Cerebellar cortex (tissue), 1 donor: Measurements from ENCODE around the gene LRRC4C.
"Not testable (repeated sequence)": the region's sequence is repeated elsewhere in the genome, so short reads cannot be mapped to it uniquely, and the experiment has no call there.

Experiments used
- DNase-seq: peaks from one replicate; pipeline ENCODE4 v3.0.0-alpha.2; 2015; ENCODE audit warnings: low spot score

LRRC4C gene

DNA sequence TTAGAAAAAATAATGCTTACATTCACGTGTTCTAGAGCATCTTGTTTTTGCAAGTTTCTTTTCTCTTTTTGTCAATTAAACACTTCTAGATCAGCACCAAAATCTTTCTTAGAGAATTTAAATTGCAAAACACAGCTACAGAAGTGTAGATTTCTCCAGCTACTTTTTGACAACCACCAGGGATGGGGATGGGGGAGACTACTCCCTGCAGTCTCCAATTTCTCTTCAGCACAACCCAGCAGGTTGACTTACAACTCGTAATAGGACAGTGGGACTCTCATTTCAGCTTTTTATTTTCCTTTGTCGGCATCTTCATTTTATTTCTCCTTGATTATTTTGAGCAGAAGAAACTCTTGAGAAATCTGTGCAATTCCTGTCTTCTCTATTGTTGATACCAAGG, 441.2 kb downstream of the LRRC4C start:
- no peak for DNase-seq

DNA sequence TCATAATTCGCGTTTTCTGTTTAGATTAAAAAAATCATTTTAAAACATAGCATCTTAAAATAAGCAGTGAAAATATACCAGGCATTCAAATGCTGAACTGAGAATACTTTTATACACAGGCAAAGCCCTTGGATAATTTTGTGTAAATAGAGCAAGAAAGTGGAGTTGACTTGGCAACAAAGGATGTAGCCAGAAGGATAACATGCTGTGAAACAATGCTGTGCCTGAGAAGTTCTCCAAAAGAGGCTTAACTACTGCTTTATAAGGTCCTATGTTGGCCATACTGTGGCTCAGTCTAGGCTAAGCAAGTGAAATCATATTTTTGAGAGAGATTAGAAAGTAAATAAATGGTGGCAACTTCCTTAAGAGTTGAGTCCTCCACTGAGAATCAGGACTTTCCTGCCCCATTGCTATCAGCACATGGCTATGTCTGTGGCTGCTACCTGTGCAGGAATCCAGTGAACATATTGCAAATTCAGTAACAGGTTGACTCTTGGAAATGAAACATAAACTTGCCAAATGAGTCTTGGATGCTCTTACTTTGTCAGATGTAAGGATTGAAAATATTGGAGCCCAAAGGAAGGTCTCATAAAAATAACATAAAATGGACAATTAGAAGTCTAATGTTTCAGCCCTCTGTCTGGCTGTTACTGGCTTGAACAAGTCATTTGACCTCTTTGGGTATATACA, 448.9 kb downstream of the LRRC4C start:
- peak; percentile 87 for DNase-seq

GRCh38 chr11:41005986-41006385, 453.5 kb downstream of the LRRC4C start:
- DNase-seq: no peak

GRCh38 chr11:41003339-41004282, 455.8 kb downstream of the LRRC4C start:
- no peak for DNase-seq

GRCh38 chr11:40998920-40999319, 460.5 kb downstream of the LRRC4C start:
- DNase-seq: no peak

- DNase-seq: no peak
Measured at GRCh38 chr11:40987776-40988435, 471.5 kb downstream of the LRRC4C start.

- DNase-seq: no peak
Measured at GRCh38 chr11:40986320-40986719, 473.1 kb downstream of the LRRC4C start.

DNA sequence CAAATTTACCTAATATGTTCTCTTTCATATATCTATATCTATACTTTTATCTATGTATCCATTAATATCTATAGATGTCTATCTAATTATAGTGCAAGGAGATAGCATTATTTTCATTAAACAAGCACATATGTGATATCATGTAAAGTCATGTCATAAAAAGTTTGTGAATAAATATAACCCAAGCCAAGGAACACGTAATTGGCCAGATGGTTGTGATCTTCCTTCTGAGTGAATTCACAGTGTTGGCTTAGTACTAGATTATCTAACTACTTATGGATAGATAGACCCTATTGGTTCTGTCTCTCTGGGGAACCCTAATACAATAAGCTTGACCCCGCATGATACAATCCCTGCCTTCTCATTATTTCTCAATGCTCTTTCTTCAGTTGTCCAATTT, 484.4 kb downstream of the LRRC4C start:
- DNase-seq: no peak

DNA sequence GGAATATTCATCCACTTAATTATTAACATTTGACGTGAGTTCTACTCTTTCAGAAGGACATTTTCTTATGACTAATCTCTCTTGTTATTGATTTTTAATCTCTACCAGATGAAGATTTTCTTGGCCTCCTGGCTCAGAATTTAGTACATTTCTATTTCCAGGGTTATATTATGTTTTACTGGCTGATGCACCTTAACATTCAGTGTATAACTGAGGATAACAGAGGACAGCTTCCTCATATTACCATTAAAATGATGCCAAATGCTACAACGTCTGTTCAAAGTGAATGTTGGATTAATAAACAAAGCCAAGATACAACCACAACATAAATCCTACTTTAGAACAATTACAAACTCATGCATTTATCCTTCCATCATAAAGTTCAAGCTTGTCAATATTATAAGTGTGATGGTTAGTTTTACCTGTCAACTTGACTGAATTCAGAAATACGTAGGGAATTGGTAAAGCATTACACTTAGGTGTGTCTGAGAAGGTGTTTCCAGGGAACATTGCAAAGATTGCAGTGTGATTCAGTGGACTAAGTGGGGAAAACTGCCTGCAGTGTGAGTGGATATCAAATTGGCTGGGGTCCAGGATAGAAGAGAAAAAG, 485.2 kb downstream of the LRRC4C start:
- DNase-seq: no peak

- no peak for DNase-seq
Measured at GRCh38 chr11:40958707-40959106, 500.7 kb downstream of the LRRC4C start.

DNA sequence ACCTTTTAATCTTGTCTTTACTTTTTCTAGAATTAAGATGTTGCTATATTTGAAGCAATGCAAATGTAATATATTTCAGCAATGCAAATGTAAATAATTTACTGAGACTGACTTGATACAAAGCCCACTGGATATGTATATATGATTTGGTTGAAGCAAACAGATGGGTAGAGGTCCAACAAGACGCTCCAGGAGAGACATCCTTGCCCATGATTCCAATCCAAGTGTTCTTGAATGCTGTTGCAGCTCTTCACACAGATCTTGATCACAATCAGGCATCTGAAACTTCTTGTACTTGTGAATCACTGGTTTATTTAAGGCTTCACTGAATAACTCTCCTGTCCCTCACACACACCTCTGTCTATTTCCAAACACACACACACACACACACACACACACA, 507.0 kb downstream of the LRRC4C start:
- no peak for DNase-seq

- DNase-seq: no peak
Measured at GRCh38 chr11:40938002-40938401, 521.5 kb downstream of the LRRC4C start.

DNA sequence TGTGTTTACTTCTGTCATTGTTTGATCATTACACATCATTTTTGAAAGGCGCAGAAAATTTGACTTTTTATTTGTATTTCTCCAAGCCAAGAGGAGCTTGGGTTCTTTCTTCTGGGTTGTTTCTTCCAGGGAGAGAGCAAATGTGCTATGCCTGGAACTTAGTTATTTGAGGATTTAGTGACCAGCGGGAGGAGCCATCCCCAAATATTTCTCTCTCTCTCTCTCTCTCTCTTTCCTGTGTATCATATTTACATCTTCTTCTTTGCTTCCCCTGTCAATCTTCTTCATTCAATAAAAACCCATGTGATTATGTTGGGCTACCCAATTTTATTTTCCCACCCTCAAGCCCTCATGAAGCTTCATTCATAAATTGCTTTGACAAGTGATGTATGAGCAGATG, 534.5 kb downstream of the LRRC4C start:
- DNase-seq: no peak

GRCh38 chr11:40921246-40921645, 538.2 kb downstream of the LRRC4C start:
- no peak for DNase-seq

DNA sequence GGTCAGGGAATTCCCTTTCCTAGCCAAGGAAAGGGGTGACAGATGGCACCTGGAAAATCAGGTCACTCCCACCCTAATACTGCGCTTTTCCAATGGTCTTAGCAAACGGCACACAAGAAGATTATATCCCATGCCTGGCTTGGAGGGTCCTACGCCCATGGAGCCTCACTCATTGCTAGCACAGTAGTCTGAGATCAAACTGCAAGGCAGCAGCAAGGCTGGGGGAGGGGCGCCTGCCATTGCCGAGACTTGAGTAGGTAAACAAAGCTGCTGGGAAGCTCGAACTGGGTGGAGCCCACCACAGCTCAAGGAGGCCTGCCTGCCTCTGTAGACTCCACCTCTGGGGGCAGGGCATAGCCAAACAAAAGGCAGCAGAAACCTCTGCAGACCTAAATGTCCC, 548.7 kb downstream of the LRRC4C start:
- DNase-seq: not testable (repeated sequence)

DNA sequence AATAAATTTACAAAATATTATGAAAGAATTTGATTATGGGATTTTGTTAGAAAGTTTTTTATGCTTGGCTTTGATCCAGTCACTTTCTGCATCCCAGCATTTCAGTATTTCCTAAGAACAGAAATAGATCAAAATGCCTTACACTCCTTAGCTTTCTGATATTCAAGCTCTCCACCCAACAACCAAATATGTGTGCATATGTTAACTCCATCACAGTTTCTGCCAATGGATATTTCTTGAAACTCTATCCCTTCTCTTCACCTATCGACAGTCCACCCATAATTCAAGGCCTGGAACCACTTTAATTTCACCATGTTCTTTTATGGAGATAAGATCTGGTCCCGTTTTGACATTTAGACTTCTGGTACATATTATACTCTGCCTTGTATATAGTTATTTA, 565.0 kb downstream of the LRRC4C start:
- DNase-seq: no peak

DNA sequence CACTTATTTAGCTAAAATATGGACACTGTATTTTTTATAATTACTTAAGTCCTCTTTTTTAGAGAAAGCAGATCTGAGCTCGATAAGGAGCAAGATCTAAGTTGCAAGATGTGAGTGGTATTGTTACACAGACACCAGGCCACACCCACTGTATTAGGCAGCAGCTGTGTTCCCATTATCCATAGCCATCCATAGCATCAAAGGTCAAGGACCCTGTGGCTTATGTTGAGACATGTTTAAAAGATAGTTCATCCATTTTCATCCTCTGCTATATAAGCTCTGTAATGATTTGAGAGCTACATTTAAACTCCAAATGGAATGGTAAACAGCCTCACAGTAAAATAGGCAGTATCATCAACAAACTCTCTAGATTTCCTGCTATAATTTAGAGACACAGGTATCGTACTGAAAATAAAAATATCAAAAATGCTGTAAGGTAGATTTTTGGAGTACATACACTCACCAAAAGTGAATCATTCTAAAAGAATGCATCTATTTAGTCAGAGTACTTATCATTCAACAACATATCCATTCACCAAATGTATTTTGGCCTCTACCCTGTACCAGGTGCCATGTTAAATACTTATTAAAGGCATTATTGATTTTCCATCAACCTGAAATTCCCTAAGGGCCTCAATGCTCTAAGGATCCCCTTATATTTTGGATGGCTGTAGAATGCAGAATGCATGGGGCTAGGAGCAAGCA, 574.0 kb downstream of the LRRC4C start:
- DNase-seq: no peak

GRCh38 chr11:40882301-40882700, 577.2 kb downstream of the LRRC4C start:
- peak; percentile 64 for DNase-seq

DNA sequence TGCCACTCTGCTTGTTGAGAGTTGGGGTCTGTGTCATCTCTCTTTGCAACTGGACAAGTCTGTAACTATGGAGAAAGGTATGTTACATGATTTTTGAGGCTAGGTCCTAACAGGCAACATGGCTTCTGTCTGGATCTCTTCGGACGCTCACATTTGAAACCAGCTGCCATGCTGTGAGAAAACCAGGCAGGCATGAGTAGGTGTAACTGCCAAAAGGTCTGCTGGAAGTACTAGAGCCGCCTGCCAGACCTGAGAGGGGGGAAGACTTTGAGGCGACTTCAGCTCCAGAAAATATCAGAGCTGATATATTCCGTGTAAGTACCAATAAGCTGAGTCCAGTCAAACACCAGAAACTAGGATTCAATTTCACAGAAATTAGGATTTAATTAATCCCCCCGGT, 579.5 kb downstream of the LRRC4C start:
- DNase-seq: peak; percentile 66

GRCh38 chr11:40877981-40878380, 581.5 kb downstream of the LRRC4C start:
- no peak for DNase-seq

DNA sequence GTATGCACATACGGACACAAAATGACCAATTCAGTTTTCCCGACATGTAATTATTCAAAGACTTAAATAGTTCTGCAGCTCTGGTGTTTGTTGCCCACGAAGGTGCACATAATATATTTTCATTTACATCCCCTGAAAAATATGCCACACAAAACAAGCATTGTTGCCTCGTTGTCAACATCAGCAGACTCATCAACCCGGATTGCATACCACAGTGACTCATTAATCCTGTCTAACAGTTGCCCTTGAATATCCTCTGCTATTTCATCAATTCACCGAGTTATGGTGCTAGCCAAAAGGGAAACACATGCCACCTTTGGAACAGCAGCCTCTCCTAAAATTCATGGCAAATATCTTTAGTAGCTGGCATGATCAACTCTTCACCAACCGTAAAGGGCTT, 582.2 kb downstream of the LRRC4C start:
- DNase-seq: no peak
